Liver (tissue), 9 donors: ENCODE results near the gene RNF220. TPM values are rescaled to one million over a fixed set of nuclear protein-coding genes. Genes with fewer than 3 reads are reported as not detected.

Source experiments
- DNase-seq: peaks from one replicate; pipeline ENCODE4 v3.0.0-alpha.2; 2017; ENCODE audit warnings: low spot score
- H3K27ac ChIP-seq, 2 donors: one replicate each; pipeline ENCODE4 v1.7.0; 2013; ENCODE audit warnings: inconsistent platforms in 2 of 2, low read length in 2 of 2, control low read depth in 1 of 2, low read depth in 1 of 2, mild to moderate bottlenecking in 1 of 2
- H3K27me3 ChIP-seq, 4 donors: one replicate each; pipeline versions ENCODE4 v1.6.1 to v1.7.0; 2013; ENCODE audit warnings: low read length in 3 of 4, inconsistent platforms in 1 of 4, mild to moderate bottlenecking in 1 of 4, moderate library complexity in 1 of 4; ENCODE audit not compliant: control insufficient read depth in 4 of 4, insufficient read depth in 4 of 4
- H3K36me3 ChIP-seq, 4 donors: one replicate each; pipeline versions ENCODE4 v1.6.1 to v1.7.0; 2013; ENCODE audit warnings: low read length in 3 of 4, mild to moderate bottlenecking in 3 of 4, low read depth in 1 of 4, moderate library complexity in 1 of 4; ENCODE audit not compliant: control insufficient read depth in 4 of 4, insufficient read depth in 3 of 4
- H3K4me1 ChIP-seq, 4 donors: one replicate each; pipeline versions ENCODE4 v1.6.1 to v1.7.0; 2013; ENCODE audit warnings: low read length in 3 of 4, mild to moderate bottlenecking in 3 of 4, moderate library complexity in 1 of 4; ENCODE audit not compliant: control insufficient read depth in 4 of 4, insufficient read depth in 4 of 4
- H3K4me3 ChIP-seq, 3 donors: one replicate each; pipeline versions ENCODE4 v1.6.1 to v1.7.0; 2013; ENCODE audit warnings: low read length in 3 of 3, control low read depth in 1 of 3, low read depth in 1 of 3, mild to moderate bottlenecking in 1 of 3
- H3K9ac ChIP-seq, 2 donors: one replicate each; pipeline ENCODE4 v1.7.0; 2013; ENCODE audit warnings: low read length in 2 of 2, mild to moderate bottlenecking in 2 of 2, moderate library complexity in 2 of 2, control low read depth in 1 of 2, low read depth in 1 of 2
- H3K9me3 ChIP-seq, 4 donors: one replicate each; pipeline versions ENCODE4 v1.6.1 to v1.7.0; 2013; ENCODE audit warnings: low read length in 3 of 4; ENCODE audit not compliant: control insufficient read depth in 4 of 4
- EGR1 ChIP-seq, 2 donors: IDR thresholded peaks; 2 replicates each; pipeline ENCODE4 v1.6.1; 2016 to 2018; ENCODE audit warnings: antibody characterized with exemption in 2 of 2, low read depth in 2 of 2
- FOXA1 ChIP-seq: IDR thresholded peaks from 2 replicates; pipeline ENCODE4 v1.6.1; 2016; ENCODE audit warnings: antibody characterized with exemption
- FOXA2 ChIP-seq: IDR thresholded peaks from 2 replicates; pipeline ENCODE4 v1.6.1; 2016; ENCODE audit warnings: antibody characterized with exemption
- GABPA ChIP-seq, 2 donors: IDR thresholded peaks in 1 of 2; conservative IDR thresholded peaks in 1 of 2; 2 replicates each; pipeline ENCODE4 v1.6.1; 2016; ENCODE audit warnings: antibody characterized with exemption in 2 of 2, mild to moderate bottlenecking in 1 of 2, moderate library complexity in 1 of 2
- HNF4A ChIP-seq, 2 donors: conservative IDR thresholded peaks; 2 replicates each; pipeline ENCODE4 v1.6.1; 2016; ENCODE audit warnings: antibody characterized with exemption in 2 of 2, mild to moderate bottlenecking in 2 of 2
- HNF4G ChIP-seq: IDR thresholded peaks from 2 replicates; pipeline ENCODE4 v1.6.1; 2016; ENCODE audit warnings: antibody characterized with exemption
- JUND ChIP-seq, 2 donors: IDR thresholded peaks; 2 replicates each; pipeline ENCODE4 v1.6.1; 2016; ENCODE audit warnings: antibody characterized with exemption in 2 of 2
- NR2F2 ChIP-seq: IDR thresholded peaks from 2 replicates; pipeline ENCODE4 v1.6.1; 2016; ENCODE audit warnings: antibody characterized with exemption
- RAD21 ChIP-seq, 2 donors: IDR thresholded peaks; 2 replicates each; pipeline ENCODE4 v1.6.1; 2016; ENCODE audit warnings: antibody characterized with exemption in 2 of 2, mild to moderate bottlenecking in 2 of 2
- RXRA ChIP-seq, 2 donors: IDR thresholded peaks; 2 replicates each; pipeline ENCODE4 v1.6.1; 2017 to 2018; ENCODE audit warnings: antibody characterized with exemption in 2 of 2, mild to moderate bottlenecking in 1 of 2
- SP1 ChIP-seq: IDR thresholded peaks from 2 replicates; pipeline ENCODE4 v1.6.1; 2018; ENCODE audit warnings: antibody characterized with exemption, mild to moderate bottlenecking
- TAF1 ChIP-seq: conservative IDR thresholded peaks from 2 replicates; pipeline ENCODE4 v1.6.1; 2016; ENCODE audit warnings: antibody characterized with exemption, mild to moderate bottlenecking
- WGBS: extraction: QIAGEN DNeasy Blood & Tissue Kit; methylation state at CpG from one replicate; pipeline ENCODE4 v1.1.7; 2013; 5-methylcytosine and 5-hydroxymethylcytosine counted together
- polyA plus RNA-seq, 2 donors: library from polyadenylated mRNA; stranded (reverse) in 1 of 2; unstranded in 1 of 2; fragments of 200-250 nt in 1 of 2; fragments of >200 nt in 1 of 2; fragmentation: Nextera tagmentation in 1 of 2; extraction: Ambion mirVana in 1 of 2; gene quantifications; one replicate each; pipeline versions ENCODE4 v1.2.1 to v1.2.3, GENCODE V29; 2013 to 2015
- total RNA-seq, 2 donors: library from RNA; depleted of rRNA; stranded (reverse); fragments of >200 nt; gene quantifications; one replicate each; pipeline ENCODE4 v1.2.3, GENCODE V29; 2014
- TF ChIP-seq, protein P1 (sequence below): IDR thresholded peaks from 2 replicates; pipeline ENCODE4 v1.6.1; 2016; ENCODE audit warnings: antibody characterized with exemption, mild to moderate bottlenecking
- TF ChIP-seq, protein P2 (sequence below): fragments of 150-350 bp; IDR thresholded peaks from 2 replicates; pipeline ENCODE4 v1.5.1; 2017; ENCODE audit warnings: improper control_type of control experiment, low read depth, low read length; ENCODE audit not compliant: missing input control
- TF ChIP-seq, protein P3 (sequence below): IDR thresholded peaks from 2 replicates; pipeline ENCODE4 v1.6.1; 2016; ENCODE audit warnings: antibody characterized with exemption
- TF ChIP-seq, protein P4 (sequence below): IDR thresholded peaks from 2 replicates; pipeline ENCODE4 v1.6.1; 2016; ENCODE audit warnings: antibody characterized with exemption
- TF ChIP-seq, protein P5 (sequence below): IDR thresholded peaks from 2 replicates; pipeline ENCODE4 v1.6.1; 2016; ENCODE audit warnings: antibody characterized with exemption
- donor health status: healthy.
- donor health status: healthy.
- donor health status: healthy.
- donor health status: healthy.
- donor health status: healthy.

Gene RNF220
- total and polyA plus RNA-seq, 4 donors = 18.2 to 35.8 (median 26.1) TPM

DNA sequence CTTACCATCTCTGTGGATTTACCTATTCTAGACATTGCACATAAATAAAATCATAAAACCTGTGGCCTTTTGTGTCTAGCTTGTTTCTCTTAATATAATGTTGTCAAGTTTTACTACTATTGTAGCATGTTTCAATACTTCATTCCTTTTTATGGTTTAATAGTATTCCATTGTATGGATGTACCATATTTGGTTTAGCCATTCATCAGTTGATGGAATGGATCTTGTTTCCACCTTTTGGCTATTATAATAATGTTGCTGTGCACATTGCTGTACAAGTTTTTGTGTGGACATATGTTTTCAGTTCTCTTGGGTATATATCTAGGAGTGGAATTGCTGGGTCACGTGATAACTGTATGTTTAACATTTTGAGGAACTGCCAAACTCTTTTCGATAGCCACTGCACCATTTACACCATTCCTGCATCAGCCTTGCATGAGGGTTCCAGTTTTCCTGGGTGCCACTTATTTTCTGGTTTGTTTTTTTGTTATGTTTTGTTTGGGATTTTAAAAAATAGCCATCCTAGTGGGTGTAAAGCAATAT, 66.9 kb downstream of the RNF220 start (continued):
- TF ChIP-seq, protein P1, sequence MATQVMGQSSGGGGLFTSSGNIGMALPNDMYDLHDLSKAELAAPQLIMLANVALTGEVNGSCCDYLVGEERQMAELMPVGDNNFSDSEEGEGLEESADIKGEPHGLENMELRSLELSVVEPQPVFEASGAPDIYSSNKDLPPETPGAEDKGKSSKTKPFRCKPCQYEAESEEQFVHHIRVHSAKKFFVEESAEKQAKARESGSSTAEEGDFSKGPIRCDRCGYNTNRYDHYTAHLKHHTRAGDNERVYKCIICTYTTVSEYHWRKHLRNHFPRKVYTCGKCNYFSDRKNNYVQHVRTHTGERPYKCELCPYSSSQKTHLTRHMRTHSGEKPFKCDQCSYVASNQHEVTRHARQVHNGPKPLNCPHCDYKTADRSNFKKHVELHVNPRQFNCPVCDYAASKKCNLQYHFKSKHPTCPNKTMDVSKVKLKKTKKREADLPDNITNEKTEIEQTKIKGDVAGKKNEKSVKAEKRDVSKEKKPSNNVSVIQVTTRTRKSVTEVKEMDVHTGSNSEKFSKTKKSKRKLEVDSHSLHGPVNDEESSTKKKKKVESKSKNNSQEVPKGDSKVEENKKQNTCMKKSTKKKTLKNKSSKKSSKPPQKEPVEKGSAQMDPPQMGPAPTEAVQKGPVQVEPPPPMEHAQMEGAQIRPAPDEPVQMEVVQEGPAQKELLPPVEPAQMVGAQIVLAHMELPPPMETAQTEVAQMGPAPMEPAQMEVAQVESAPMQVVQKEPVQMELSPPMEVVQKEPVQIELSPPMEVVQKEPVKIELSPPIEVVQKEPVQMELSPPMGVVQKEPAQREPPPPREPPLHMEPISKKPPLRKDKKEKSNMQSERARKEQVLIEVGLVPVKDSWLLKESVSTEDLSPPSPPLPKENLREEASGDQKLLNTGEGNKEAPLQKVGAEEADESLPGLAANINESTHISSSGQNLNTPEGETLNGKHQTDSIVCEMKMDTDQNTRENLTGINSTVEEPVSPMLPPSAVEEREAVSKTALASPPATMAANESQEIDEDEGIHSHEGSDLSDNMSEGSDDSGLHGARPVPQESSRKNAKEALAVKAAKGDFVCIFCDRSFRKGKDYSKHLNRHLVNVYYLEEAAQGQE = no peak
- no peak for TF ChIP-seq RAD21 (IDR thresholded peaks at IDR 0.05)
- TF ChIP-seq HNF4A (conservative IDR thresholded peaks at IDR 0.05) = no peak
- no peak for TF ChIP-seq SP1
- TF ChIP-seq FOXA2 = no peak
- TF ChIP-seq HNF4G = no peak
- no peak for TF ChIP-seq NR2F2
- TF ChIP-seq, protein P2, sequence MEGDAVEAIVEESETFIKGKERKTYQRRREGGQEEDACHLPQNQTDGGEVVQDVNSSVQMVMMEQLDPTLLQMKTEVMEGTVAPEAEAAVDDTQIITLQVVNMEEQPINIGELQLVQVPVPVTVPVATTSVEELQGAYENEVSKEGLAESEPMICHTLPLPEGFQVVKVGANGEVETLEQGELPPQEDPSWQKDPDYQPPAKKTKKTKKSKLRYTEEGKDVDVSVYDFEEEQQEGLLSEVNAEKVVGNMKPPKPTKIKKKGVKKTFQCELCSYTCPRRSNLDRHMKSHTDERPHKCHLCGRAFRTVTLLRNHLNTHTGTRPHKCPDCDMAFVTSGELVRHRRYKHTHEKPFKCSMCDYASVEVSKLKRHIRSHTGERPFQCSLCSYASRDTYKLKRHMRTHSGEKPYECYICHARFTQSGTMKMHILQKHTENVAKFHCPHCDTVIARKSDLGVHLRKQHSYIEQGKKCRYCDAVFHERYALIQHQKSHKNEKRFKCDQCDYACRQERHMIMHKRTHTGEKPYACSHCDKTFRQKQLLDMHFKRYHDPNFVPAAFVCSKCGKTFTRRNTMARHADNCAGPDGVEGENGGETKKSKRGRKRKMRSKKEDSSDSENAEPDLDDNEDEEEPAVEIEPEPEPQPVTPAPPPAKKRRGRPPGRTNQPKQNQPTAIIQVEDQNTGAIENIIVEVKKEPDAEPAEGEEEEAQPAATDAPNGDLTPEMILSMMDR = no peak
- TF ChIP-seq GABPA (IDR thresholded peaks at IDR 0.05 in 1 of 2, conservative IDR thresholded peaks at IDR 0.05 in 1 of 2) = no peak
- no peak for TF ChIP-seq FOXA1

DNA sequence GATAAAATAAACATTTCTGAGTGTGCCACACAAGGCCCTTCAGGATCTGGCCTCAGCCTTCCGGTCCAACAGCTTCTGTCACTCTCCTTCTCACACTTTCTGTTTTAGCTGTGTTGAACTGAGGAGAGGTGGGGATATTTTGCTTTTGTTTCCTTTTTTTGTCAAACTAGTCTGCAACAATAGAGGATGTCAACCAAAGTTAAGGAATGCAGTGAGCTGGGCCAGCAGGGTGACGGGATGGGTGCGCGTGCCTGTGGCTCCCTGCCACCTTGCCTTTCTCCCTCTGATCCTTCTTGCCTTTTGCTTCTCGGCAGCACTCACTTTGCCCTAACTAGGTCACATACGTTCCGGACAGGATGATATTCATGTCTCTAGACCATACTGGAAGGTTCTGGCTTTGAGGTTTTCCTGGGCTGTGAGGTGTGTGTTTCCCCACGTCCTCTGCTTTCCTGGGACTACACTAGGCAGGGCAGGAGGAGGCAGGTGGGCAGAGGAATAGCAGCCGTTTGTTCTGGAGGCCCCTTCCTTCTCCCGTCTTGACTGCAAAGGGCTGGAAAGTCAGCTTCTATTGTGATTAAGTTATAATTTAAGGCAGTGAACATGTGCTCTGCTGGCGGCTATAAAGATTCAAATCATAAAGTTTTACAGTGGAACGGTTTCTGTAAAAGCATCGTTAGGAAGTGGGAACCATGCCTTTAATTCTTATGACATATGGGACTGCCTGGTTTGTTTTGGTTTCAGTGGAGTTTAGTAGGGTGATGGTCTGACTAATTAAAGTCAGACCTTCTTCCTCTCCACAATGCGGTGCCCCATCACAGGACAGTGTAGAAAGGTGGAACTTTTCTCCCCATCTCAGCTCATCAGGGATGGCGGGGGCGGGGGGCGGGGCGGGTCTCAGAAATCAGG, 67.8 kb downstream of the RNF220 start:
- no peak for TF ChIP-seq TAF1
- TF ChIP-seq, protein P3, sequence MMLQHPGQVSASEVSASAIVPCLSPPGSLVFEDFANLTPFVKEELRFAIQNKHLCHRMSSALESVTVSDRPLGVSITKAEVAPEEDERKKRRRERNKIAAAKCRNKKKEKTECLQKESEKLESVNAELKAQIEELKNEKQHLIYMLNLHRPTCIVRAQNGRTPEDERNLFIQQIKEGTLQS = no peak
- TF ChIP-seq FOXA2 = no peak
- TF ChIP-seq, protein P4, sequence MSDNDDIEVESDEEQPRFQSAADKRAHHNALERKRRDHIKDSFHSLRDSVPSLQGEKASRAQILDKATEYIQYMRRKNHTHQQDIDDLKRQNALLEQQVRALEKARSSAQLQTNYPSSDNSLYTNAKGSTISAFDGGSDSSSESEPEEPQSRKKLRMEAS = no peak
- TF ChIP-seq GABPA (IDR thresholded peaks at IDR 0.05 in 1 of 2, conservative IDR thresholded peaks at IDR 0.05 in 1 of 2) = no peak
- no peak for TF ChIP-seq HNF4A (conservative IDR thresholded peaks at IDR 0.05)
- TF ChIP-seq, protein P1 = no peak
- TF ChIP-seq JUND (IDR thresholded peaks at IDR 0.05) = no peak
- TF ChIP-seq NR2F2 = no peak
- TF ChIP-seq EGR1 (IDR thresholded peaks at IDR 0.05; ENCODE audit: low read depth in 2 of 2) = no peak
- TF ChIP-seq RXRA (IDR thresholded peaks at IDR 0.05) = no peak
- TF ChIP-seq, protein P5, sequence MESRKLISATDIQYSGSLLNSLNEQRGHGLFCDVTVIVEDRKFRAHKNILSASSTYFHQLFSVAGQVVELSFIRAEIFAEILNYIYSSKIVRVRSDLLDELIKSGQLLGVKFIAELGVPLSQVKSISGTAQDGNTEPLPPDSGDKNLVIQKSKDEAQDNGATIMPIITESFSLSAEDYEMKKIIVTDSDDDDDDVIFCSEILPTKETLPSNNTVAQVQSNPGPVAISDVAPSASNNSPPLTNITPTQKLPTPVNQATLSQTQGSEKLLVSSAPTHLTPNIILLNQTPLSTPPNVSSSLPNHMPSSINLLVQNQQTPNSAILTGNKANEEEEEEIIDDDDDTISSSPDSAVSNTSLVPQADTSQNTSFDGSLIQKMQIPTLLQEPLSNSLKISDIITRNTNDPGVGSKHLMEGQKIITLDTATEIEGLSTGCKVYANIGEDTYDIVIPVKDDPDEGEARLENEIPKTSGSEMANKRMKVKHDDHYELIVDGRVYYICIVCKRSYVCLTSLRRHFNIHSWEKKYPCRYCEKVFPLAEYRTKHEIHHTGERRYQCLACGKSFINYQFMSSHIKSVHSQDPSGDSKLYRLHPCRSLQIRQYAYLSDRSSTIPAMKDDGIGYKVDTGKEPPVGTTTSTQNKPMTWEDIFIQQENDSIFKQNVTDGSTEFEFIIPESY = no peak
- H3K9ac ChIP-seq = no peak overlapping the region
- WGBS = 65% methylated on average over 18 of the region's 18 CpGs
- no peak overlapping the region for H3K4me3 ChIP-seq
- DNase-seq = no peak
- no peaks in the 10 kb centered on the region for H3K4me1 ChIP-seq
- no peaks in the 10 kb centered on the region for H3K27me3 ChIP-seq
- H3K27ac ChIP-seq = no peak overlapping the region
- no peaks in the 10 kb centered on the region for H3K9me3 ChIP-seq
- no peaks in the 10 kb centered on the region for H3K36me3 ChIP-seq
